AG09309 (cell line): ENCODE data around the gene FDXR.

ENCODE experiments used
- DNase-seq: peaks from one replicate; pipeline ENCODE4 v3.0.0-alpha.2; 2010; ENCODE audit warnings: low read depth
- H3K4me3 ChIP-seq: 2 replicates; pipeline ENCODE4 v1.5.1; 2011; ENCODE audit warnings: mild to moderate bottlenecking, low read depth, low read length, moderate library complexity; ENCODE audit not compliant: control insufficient read depth
- TF ChIP-seq, protein P1 (sequence below): IDR thresholded peaks from 2 replicates; pipeline ENCODE4 v1.5.1; 2011; ENCODE audit warnings: mild to moderate bottlenecking, low read depth, low read length, inconsistent platforms; ENCODE audit not compliant: insufficient read depth, control insufficient read depth; ENCODE audit errors: missing control alignments

The FDXR gene

GRCh38 chr17:74860229-74860871 lies 12.4 kb downstream of the FDXR start:
- H3K4me3 ChIP-seq = no peak overlapping the region
- TF ChIP-seq, protein P1, sequence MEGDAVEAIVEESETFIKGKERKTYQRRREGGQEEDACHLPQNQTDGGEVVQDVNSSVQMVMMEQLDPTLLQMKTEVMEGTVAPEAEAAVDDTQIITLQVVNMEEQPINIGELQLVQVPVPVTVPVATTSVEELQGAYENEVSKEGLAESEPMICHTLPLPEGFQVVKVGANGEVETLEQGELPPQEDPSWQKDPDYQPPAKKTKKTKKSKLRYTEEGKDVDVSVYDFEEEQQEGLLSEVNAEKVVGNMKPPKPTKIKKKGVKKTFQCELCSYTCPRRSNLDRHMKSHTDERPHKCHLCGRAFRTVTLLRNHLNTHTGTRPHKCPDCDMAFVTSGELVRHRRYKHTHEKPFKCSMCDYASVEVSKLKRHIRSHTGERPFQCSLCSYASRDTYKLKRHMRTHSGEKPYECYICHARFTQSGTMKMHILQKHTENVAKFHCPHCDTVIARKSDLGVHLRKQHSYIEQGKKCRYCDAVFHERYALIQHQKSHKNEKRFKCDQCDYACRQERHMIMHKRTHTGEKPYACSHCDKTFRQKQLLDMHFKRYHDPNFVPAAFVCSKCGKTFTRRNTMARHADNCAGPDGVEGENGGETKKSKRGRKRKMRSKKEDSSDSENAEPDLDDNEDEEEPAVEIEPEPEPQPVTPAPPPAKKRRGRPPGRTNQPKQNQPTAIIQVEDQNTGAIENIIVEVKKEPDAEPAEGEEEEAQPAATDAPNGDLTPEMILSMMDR = no peak
- DNase-seq = no peak

DNA sequence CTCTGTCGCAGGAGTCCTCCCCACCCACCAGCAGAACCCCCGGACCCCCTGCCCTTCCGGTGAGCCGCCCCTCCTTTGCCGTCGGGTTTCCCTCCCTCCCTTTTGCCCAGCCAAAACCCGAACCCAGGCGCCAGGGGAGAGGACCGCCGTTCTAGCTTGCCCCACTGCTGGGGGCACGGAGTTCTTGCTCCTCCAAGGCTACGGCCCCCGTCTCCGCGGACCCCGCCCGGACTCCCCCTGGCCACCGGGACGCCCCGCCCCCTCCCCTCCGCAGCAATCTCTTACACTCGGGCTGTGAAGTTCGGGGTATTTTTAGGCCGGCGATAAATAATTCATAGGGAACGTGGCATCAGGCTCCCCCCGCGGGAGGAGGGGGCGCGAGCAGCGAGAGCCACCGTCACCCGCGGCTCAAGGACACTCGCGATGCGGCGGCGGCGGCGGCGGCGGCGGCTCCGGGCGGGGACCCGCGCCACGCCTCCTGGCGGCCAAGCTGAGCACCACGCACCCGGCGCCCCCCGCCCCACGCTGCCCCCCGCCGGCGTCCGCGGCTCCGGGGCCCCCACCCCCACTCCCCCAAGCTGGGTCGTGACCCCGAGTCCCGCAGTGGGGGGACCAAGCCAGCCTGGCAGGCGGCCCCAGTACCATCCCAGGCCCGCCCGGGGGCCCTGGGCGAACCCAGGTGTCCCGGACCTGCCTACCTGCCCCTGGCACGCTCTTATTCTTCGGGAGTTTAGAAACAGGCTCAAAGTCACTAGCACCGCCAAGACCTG lies 13.2 kb downstream of the FDXR start, which contains the start of gene GRIN2C:
TSS of gene GRIN2C (minus strand) at position 427 of the 770 bp plus-strand sequence. CDS start 4,793 bp downstream, outside the sequence.
- H3K4me3 ChIP-seq = no peak within 1 kb of the TSS; the same call in 1 of the 2 replicates
- TF ChIP-seq, protein P1 = no peak
- no peak for DNase-seq

GRCh38 chr17:74858672-74859458 lies 13.9 kb downstream of the FDXR start:
- H3K4me3 ChIP-seq = no peak overlapping the region
- no peak for DNase-seq
- TF ChIP-seq, protein P1 = no peak

DNA sequence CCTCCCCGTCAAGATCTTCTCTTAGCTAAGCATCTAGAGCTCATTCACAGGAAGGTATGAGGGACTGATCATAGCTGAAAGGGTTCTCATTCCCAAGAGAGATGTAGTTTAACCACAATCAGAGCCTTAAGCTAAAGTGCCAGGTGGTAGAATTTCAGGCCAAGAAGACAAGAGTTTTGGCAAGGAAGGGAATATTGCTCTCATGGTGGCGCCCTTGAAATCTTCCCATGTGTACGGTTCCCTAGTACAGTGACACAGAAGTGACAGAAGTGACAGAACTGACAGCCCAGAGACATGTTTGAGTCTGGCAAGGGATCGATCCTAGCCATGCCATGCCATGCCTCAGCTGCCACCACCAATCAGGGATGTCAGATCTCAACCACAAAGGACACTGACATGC lies 15.6 kb downstream of the FDXR start:
- H3K4me3 ChIP-seq = no peak overlapping the region
- TF ChIP-seq, protein P1 = no peak
- DNase-seq = no peak

- TF ChIP-seq, protein P1 = no peak
- no peak for DNase-seq
- no peak overlapping the region for H3K4me3 ChIP-seq
These were observed 16.7 kb downstream of the FDXR start for GRCh38 chr17:74856112-74856511.

GRCh38 chr17:74855323-74855722 lies 17.5 kb downstream of the FDXR start:
- DNase-seq = no peak
- TF ChIP-seq, protein P1 = no peak
- H3K4me3 ChIP-seq = no peak overlapping the region
